Measurements from ENCODE around the gene IL20RB. TPM values are rescaled to one million over a fixed set of nuclear protein-coding genes. Genes with fewer than 3 reads are reported as not detected.
"Not testable (repeated sequence)": the region's sequence is repeated elsewhere in the genome, so short reads cannot be mapped to it uniquely, and the experiment has no call there.

The IL20RB gene
- total RNA-seq, 1 experiment from 2014 or later = 3.3 TPM

GRCh38 chr3:136979204-136979603 lies 21.4 kb downstream of the IL20RB start:
- DNase-seq (ENCODE audit: low spot score) = no peak
- in situ Hi-C loops (cut with HindIII; ENCODE audit: low sequenced_read_pairs) = no loop called here

DNA sequence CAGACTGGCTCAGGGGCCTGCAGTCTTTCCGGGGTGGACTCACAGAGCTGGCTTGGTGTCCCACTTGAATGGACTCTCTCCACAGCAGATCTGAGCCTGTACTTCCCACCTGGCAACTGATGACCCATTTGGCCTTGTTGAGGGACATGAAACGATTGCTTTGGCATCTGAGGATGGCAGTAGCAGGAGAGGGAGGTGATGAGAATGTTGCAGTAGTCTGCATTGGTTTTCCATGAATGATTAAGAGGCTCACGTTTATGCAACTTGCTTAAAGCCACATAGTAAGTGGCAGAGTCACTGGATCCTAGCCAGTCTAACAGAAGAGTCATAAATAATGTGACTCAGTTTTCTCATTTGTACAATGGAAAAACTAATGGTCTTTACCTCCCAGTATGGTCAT lies 21.9 kb downstream of the IL20RB start:
- no peak for DNase-seq (ENCODE audit: low spot score)
- in situ Hi-C loops (cut with HindIII; ENCODE audit: low sequenced_read_pairs) = no loop called here

DNA sequence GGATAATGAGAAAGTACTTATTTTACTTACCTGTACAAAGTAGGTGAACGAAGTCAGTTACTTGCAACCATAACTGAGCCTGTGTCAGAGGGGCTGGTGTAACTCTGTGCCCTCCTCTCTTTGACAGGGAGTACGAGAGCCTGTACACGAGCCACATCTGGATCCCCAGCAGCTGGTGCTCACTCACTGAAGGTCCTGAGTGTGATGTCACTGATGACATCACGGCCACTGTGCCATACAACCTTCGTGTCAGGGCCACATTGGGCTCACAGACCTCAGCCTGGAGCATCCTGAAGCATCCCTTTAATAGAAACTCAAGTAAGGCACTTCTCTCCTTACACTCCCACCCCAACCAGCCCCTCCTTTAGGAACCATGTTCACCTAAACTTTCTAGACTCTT lies 24.2 kb downstream of the IL20RB start:
- in situ Hi-C loops (cut with HindIII; ENCODE audit: low sequenced_read_pairs) = no loop called here
- DNase-seq (ENCODE audit: low spot score) = no peak

DNA sequence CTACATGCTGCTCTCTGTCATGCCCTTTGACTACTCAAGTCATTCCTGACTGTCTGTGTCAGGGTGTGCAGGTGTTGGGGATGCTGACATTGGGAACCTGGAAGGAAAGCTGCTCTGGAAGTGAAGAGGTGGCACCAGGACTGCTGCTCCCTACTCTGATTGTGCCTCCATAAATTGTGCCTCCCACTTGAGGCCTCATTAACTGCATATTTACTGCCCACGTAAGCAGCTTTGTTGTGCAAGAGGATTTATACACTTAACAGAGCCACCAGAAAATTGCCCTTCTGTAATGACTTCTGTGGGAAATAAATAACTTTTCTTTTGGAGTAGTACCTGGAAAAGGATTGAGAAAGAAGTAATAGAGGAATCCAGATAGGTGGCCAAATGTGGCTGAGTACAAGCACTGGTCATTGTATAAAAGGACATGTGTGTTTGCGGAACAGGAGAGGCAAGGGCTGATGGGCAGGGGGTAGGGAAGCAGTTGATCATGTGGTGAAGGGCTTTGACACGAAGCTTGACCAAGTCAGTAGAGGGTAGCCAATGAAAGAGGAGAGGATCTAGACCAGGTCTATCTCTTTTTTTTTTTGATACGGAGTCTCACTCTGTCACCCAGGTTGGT lies 24.8 kb downstream of the IL20RB start:
- no peak for DNase-seq (ENCODE audit: low spot score)
- in situ Hi-C loops (cut with HindIII; ENCODE audit: low sequenced_read_pairs) = no loop called here

GRCh38 chr3:136984837-136985236 lies 27.1 kb downstream of the IL20RB start:
- DNase-seq (ENCODE audit: low spot score) = no peak
- in situ Hi-C loops (cut with HindIII; ENCODE audit: low sequenced_read_pairs) = no loop called here

- in situ Hi-C loops (cut with HindIII; ENCODE audit: low sequenced_read_pairs); DNase-seq (ENCODE audit: low spot score): not testable (repeated sequence)
Measured at GRCh38 chr3:136987398-136987980, 29.7 kb downstream of the IL20RB start.

DNA sequence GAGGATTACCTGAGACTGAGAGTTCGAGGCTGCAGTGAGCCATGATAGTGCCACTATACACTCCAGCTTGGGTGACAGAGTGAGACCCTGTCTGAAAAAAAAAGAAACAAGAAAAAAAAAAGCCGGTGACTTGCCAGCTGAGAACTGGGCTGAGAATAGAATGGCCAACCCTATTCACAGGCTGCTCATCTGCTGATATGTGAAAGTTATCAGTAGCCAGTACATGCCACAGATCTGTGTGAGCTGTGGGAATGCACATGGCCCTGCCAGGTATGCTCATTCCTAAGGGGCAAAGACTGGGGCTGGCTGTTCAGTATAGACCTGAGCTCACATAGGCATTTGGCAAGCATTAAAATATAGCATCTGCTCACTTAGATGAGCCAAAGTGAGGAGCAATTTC lies 30.9 kb downstream of the IL20RB start:
- no peak for DNase-seq (ENCODE audit: low spot score)
- in situ Hi-C loops (cut with HindIII; ENCODE audit: low sequenced_read_pairs) = no loop called here

GRCh38 chr3:136989781-136990524 lies 32.2 kb downstream of the IL20RB start:
- in situ Hi-C loops (cut with HindIII; ENCODE audit: low sequenced_read_pairs) = no loop called here
- no peak for DNase-seq (ENCODE audit: low spot score)

- in situ Hi-C loops (cut with HindIII; ENCODE audit: low sequenced_read_pairs) = no loop called here
- no peak for DNase-seq (ENCODE audit: low spot score)
Measured at GRCh38 chr3:136990826-136991225, 33.0 kb downstream of the IL20RB start.

DNA sequence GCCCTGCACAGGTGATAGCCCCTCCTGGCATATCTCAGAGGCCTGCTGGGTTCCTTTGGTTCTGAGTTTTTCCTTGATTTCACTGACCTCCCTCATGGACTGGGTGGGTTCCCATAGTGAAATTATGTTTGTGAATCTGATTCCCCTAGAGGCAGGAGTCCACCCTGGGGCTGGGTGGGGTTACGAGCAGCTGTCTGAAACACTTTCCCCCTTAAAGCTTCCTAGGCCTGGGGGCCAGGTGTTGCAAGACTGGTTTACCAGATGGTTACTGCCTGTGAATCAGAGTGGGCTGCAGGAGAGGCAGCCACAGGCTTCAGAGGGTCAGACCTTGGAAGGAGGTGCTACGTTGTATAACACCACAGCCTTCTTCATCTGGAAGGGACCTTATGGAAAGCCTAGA lies 34.3 kb downstream of the IL20RB start:
- in situ Hi-C loops (cut with HindIII; ENCODE audit: low sequenced_read_pairs) = no loop called here
- DNase-seq (ENCODE audit: low spot score) = no peak

DNA sequence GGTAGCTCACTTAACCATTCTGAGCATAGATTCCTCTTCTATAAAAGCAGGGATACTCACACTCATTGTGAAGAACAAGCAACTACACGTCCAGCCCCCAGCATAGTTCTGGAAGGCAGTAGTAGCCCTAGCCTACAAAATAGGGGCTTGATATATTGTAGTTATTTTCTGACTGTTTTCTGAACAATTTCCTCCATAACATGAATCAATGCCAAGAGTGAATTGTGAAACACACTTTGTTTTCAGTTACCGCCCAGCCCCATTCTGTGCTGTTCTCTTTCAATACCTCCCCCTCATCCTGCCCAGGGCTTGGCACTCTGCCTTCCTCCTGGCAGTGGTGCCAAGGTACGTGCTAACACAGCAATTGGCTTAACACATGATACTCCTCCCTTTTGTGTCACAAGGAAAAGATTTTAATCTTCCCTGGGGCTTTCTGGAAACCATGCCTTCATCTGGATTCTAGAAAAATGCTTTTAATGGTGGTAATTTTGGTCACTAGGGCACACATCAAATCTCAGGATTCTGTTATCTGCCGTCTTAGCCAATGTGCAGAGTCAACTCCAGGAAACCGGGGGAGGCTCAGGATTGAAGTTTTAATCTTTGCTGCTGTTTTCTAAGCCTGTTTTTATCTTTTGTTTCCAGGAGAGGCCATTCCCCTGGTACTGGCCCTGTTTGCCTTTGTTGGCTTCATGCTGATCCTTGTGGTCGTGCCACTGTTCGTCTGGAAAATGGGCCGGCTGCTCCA lies 37.2 kb downstream of the IL20RB start:
- in situ Hi-C loops (cut with HindIII; ENCODE audit: low sequenced_read_pairs) = no loop called here
- DNase-seq (ENCODE audit: low spot score) = peak; percentile 21

DNA sequence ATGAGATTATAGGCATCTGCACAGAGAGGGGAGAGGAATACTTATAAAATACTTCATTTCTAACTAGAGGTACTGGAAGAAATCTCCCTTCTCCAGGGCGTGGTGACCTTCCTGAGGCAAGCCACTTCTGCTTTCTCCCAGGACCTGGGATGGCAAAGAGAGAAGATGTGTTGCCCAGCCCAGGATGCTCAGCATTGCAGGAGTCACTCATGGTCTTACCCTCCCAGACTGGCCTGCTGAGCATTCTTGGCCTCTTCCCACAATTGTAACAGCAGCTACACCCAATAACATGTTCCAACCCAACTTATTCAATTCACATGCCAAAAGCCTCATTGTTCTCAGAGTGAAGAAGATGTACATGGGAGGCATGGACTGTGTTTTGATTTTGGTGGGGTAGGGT lies 37.9 kb downstream of the IL20RB start:
- in situ Hi-C loops (cut with HindIII; ENCODE audit: low sequenced_read_pairs) = no loop called here
- DNase-seq (ENCODE audit: low spot score) = no peak

DNA sequence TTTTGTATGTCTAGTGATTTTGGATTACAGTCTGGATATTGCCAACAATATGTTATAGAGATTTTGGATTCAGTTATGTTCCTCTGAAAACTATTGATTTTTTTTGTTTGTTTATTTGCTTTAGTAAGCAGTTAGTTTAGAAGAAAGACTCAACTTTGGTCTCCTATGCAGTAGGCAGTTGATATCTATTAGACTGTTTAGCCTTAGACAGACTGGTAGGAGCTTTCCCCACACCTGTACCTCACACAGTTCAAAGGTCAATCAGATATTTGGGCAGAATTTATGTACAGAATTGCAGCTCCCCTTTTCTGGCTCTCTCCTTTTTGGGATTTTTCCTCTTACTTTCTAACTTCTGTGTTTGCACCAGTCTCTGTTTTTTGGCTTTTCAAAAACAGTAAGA lies 42.3 kb downstream of the IL20RB start:
- in situ Hi-C loops (cut with HindIII; ENCODE audit: low sequenced_read_pairs) = loop anchor here (25.0 kb wide), 1 partner anchor 238 kb away; the partner anchor contains the start of gene STAG1
- no peak for DNase-seq (ENCODE audit: low spot score)

DNA sequence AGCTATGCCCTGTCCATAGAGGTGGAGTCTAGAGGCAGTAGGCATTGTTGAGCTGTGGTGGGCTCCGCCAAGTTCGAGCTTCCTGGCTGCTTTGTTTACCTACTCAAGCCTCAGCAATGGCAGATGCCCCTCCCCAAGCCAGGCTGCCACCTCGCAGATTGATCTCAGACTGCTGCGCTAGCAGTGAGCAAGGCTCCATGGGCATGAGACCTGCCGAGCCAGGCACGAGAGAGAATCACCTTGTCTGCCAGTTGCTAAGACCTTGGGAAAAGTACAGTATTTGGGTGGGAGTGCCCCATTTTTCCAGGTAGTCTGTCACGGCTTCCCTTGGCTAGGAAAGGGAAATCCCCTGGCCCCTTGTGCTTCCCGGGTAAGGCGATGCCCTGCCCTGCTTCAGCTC lies 49.6 kb downstream of the IL20RB start:
- in situ Hi-C loops (cut with HindIII; ENCODE audit: low sequenced_read_pairs) = loop anchor here (25.0 kb wide), 1 partner anchor 245 kb away; the partner anchor contains the start of gene STAG1
- DNase-seq (ENCODE audit: low spot score) = not testable (repeated sequence)

DNA sequence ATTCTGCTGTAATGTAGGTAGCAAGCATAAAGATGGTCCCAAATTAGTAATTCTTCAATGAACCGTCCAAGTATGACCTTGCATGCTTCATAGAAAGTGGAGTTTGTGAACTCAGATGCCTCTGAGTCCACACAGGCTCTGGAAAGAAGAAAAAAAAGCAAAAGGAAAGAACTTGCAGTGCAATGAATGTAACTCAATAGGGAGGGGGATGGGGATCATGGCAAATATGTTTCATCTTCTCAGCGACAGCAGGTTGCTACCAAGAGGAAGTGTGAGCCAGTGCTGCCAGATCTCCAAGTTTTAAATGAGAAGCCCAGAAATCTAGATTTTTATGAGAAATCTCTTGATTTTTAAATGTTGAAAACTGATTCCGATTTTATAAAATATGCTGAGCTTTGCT lies 50.3 kb downstream of the IL20RB start:
- in situ Hi-C loops (cut with HindIII; ENCODE audit: low sequenced_read_pairs) = loop anchor here (25.0 kb wide), 1 partner anchor 246 kb away; the partner anchor contains the start of gene STAG1
- DNase-seq (ENCODE audit: low spot score) = no peak

DNA sequence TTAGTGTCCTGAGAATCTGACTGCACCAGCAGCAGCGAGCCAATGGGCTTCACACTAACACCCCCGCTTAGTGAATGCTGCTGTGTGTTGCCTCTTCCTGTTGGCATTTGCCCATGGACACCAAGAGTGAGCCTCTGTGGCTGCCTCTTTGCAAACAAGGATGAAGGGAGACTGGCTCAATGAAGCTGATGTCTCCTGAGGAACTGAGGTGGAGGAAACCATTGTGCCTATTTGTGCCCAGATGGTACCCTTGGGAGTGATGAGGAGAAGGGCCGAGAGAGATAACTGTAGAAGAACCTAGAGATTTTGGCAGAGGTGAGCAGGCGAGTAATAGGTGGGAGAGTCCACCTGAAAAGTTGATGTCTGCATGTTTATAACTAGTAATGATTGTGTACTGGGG lies 51.2 kb downstream of the IL20RB start:
- in situ Hi-C loops (cut with HindIII; ENCODE audit: low sequenced_read_pairs) = loop anchor here (25.0 kb wide), 1 partner anchor 247 kb away; the partner anchor contains the start of gene STAG1
- DNase-seq (ENCODE audit: low spot score) = no peak

DNA sequence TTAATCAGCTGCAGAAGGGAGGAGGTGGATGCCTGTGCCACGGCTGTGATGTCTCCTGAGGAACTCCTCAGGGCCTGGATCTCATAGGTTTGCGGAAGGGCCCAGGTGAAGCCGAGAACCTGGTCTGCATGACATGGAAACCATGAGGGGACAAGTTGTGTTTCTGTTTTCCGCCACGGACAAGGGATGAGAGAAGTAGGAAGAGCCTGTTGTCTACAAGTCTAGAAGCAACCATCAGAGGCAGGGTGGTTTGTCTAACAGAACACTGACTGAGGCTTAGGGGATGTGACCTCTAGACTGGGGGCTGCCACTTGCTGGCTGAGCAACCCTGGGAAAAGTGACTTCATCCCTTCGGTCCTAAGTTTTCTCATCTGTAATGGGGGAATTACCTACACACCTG lies 52.4 kb downstream of the IL20RB start:
- DNase-seq (ENCODE audit: low spot score) = no peak
- in situ Hi-C loops (cut with HindIII; ENCODE audit: low sequenced_read_pairs) = loop anchor here (25.0 kb wide), 1 partner anchor 248 kb away; the partner anchor contains the start of gene STAG1

GRCh38 chr3:137011153-137011552 lies 53.4 kb downstream of the IL20RB start:
- in situ Hi-C loops (cut with HindIII; ENCODE audit: low sequenced_read_pairs) = loop anchor here (25.0 kb wide), 1 partner anchor 249 kb away; the partner anchor contains the start of gene STAG1
- no peak for DNase-seq (ENCODE audit: low spot score)

- in situ Hi-C loops (cut with HindIII; ENCODE audit: low sequenced_read_pairs) = loop anchor here (25.0 kb wide), 1 partner anchor 250 kb away; the partner anchor contains the start of gene STAG1
- DNase-seq (ENCODE audit: low spot score) = no peak
Measured at GRCh38 chr3:137012097-137012501, 54.3 kb downstream of the IL20RB start.

All from G401 (cell line).